HepG2 (cell line): ENCODE measurements around the gene KIRREL3. TPM values are rescaled to one million over a fixed set of nuclear protein-coding genes. Genes with fewer than 3 reads are reported as not detected.

Source experiments
- ATAC-seq: fragments of 200-7000 bp; cut with Tn5 transposase; 3 replicates; pipeline ENCODE4 v1.9.1; 2020; ENCODE audit warnings: mild to moderate bottlenecking, moderate library complexity
- BruUV-seq: library from RNA; stranded (reverse); fragments of 400-500 nt; replicated peaks from 2 replicates; lab custom pipeline; 2021; lab: Mats Ljungman, UMichigan
- CTCF ChIA-PET: fragments of 300-600 bp; formaldehyde crosslinking; extraction: SDS; loops from one replicate; lab custom pipeline; 2021; ENCODE audit warnings: low total read pairs, inconsistent platforms, low intra/inter-chr PET ratio; lab: Yijun Ruan, JAX
- POLR2A ChIA-PET: fragments of 350-600 bp; sonication (Branson Sonifier 250); formaldehyde crosslinking; loops from one replicate; lab custom pipeline; 2020; ENCODE audit warnings: antibody characterized with exemption, inconsistent platforms; lab: Yijun Ruan, JAX
- DNase-seq: peaks from one replicate; pipeline ENCODE4 v3.0.0-alpha.2; 2015; ENCODE audit warnings: low spot score
- FAIRE-seq: peaks from 3 replicates; lab custom pipeline; 2011; peaks lifted over from hg19 to GRCh38; lab: Jason Lieb, UNC
- H2AFZ ChIP-seq: one replicate; pipeline ENCODE4 v1.6.1; 2011; ENCODE audit warnings: low read length, inconsistent platforms
- H3K27ac ChIP-seq: fragments of 300-600 bp; 3 replicates; pipeline ENCODE4 v1.8.0; 2011; ENCODE audit warnings: mixed run types, mild to moderate bottlenecking, mixed read lengths, low read length, inconsistent platforms; ENCODE audit not compliant: insufficient read depth; ENCODE audit errors: extremely low read length
- H3K27me3 ChIP-seq, 2 experiments: fragments of 200-600 bp in 1 of 2; 2 replicates in 1 of 2; 3 replicates in 1 of 2; pipeline versions ENCODE4 v1.6.0 to v1.8.0; 2011; ENCODE audit warnings: low read length in 2 of 2, mild to moderate bottlenecking in 2 of 2, moderate library complexity in 2 of 2, inconsistent platforms in 1 of 2; ENCODE audit not compliant: insufficient read depth in 2 of 2, control insufficient read depth in 1 of 2
- H3K36me3 ChIP-seq, 2 experiments: fragments of 200-600 bp in 1 of 2; replicated peaks in 1 of 2; 2 replicates in 1 of 2; 3 replicates in 1 of 2; pipeline versions ENCODE4 v1.5.1 to v1.8.0; 2011; ENCODE audit warnings: low read length in 2 of 2, inconsistent platforms in 1 of 2; ENCODE audit not compliant: insufficient read depth in 2 of 2, control insufficient read depth in 1 of 2
- H3K4me1 ChIP-seq: 2 replicates; pipeline ENCODE4 v1.5.1; 2012; ENCODE audit warnings: low read length, inconsistent platforms; ENCODE audit not compliant: insufficient read depth
- H3K4me2 ChIP-seq: 2 replicates; pipeline ENCODE4 v1.6.0; 2011; ENCODE audit warnings: low read depth, low read length, inconsistent platforms
- H3K4me3 ChIP-seq, 3 experiments: fragments of 200-600 bp in 1 of 3; sonication (generic), shearing (Covaris generic) in 1 of 3; replicated peaks in 1 of 3; 2 replicates each; pipeline ENCODE4 v1.5.1; 2011 to 2016; ENCODE audit warnings: low read length in 3 of 3, inconsistent platforms in 2 of 3, low read depth in 2 of 3, mild to moderate bottlenecking in 2 of 3, control low read depth in 1 of 3, mixed read lengths in 1 of 3; ENCODE audit not compliant: insufficient read depth in 1 of 3
- H3K79me2 ChIP-seq: one replicate; pipeline ENCODE4 v1.6.1; 2011; ENCODE audit warnings: low read length, inconsistent platforms; ENCODE audit not compliant: insufficient read depth
- H3K9ac ChIP-seq: 2 replicates; pipeline ENCODE4 v1.6.0; 2011; ENCODE audit warnings: mild to moderate bottlenecking, low read depth, low read length, inconsistent platforms; ENCODE audit not compliant: insufficient read depth
- H3K9me3 ChIP-seq: 2 replicates; pipeline ENCODE4 v1.5.1; 2012; ENCODE audit warnings: mild to moderate bottlenecking, low read length
- H4K20me1 ChIP-seq: 2 replicates; pipeline ENCODE4 v1.6.0; 2011; ENCODE audit warnings: inconsistent platforms, mild to moderate bottlenecking, low read length, moderate library complexity; ENCODE audit not compliant: insufficient read depth
- AGO1 ChIP-seq: fragments of 200-400 bp; formaldehyde crosslinking; IDR thresholded peaks from 2 replicates; pipeline ENCODE4 v1.6.1; 2017; ENCODE audit warnings: mild to moderate bottlenecking, low read depth, low read length, moderate library complexity; ENCODE audit not compliant: poor library complexity, severe bottlenecking
- GATA4 ChIP-seq: sonication (generic); IDR thresholded peaks from 2 replicates; pipeline ENCODE4 v1.6.1; 2016; ENCODE audit warnings: antibody characterized with exemption, low read depth, borderline replicate concordance
- GATAD1 ChIP-seq: IDR thresholded peaks from 2 replicates; pipeline ENCODE4 v1.6.1; 2016; ENCODE audit warnings: missing genetic modification reagents, missing compliant biosample characterization
- HNRNPK ChIP-seq: fragments of 200-400 bp; formaldehyde crosslinking; IDR thresholded peaks from 2 replicates; pipeline ENCODE4 v1.6.1; 2018; ENCODE audit warnings: low read length, low read depth, moderate library complexity, mild to moderate bottlenecking; ENCODE audit not compliant: poor library complexity, severe bottlenecking
- MAX ChIP-seq: IDR thresholded peaks from 2 replicates; pipeline ENCODE4 v1.6.1; 2012; ENCODE audit warnings: inconsistent platforms
- MIER3 ChIP-seq: IDR thresholded peaks from 2 replicates; pipeline ENCODE4 v1.6.1; 2016; ENCODE audit warnings: missing compliant biosample characterization, borderline replicate concordance
- MTERF4 ChIP-seq: sonication (generic); formaldehyde crosslinking; IDR thresholded peaks from 2 replicates; pipeline ENCODE4 v1.8.0; 2023; ENCODE audit warnings: mild to moderate bottlenecking, missing genetic modification reagents
- MXD4 ChIP-seq: IDR thresholded peaks from 2 replicates; pipeline ENCODE4 v1.6.1; 2016; ENCODE audit warnings: mild to moderate bottlenecking, missing biosample characterization, missing genetic modification reagents
- NCOR1 ChIP-seq: fragments of 200-600 bp; sonication (generic); IDR thresholded peaks from 2 replicates; pipeline ENCODE4 v1.7.0; 2017; ENCODE audit warnings: antibody characterized with exemption, low read length, borderline replicate concordance
- NFYB ChIP-seq: sonication (generic); formaldehyde crosslinking; IDR thresholded peaks from 2 replicates; pipeline ENCODE4 v1.4.0; 2020; ENCODE audit warnings: missing genetic modification reagents
- POGK ChIP-seq: sonication (generic); formaldehyde crosslinking; conservative IDR thresholded peaks from 2 replicates; pipeline ENCODE4 v1.8.0; 2022; ENCODE audit warnings: mild to moderate bottlenecking, moderate library complexity, missing genetic modification reagents
- SAP130 ChIP-seq: IDR thresholded peaks from 2 replicates; pipeline ENCODE4 v1.6.1; 2016; ENCODE audit warnings: low read depth
- SMYD3 ChIP-seq: sonication (generic); formaldehyde crosslinking; IDR thresholded peaks from 2 replicates; pipeline ENCODE4 v1.8.1; 2023; ENCODE audit warnings: mild to moderate bottlenecking, missing genetic modification reagents
- TFDP2 ChIP-seq: sonication (generic); formaldehyde crosslinking; IDR thresholded peaks from 2 replicates; pipeline ENCODE4 v1.4.0; 2020; ENCODE audit warnings: missing genetic modification reagents
- ZNF260 ChIP-seq: sonication (generic); formaldehyde crosslinking; IDR thresholded peaks from 2 replicates; pipeline ENCODE4 v1.4.0; 2020; ENCODE audit warnings: missing genetic modification reagents, low read depth, mild to moderate bottlenecking, borderline replicate concordance
- ZNF687 ChIP-seq: sonication (generic); formaldehyde crosslinking; IDR thresholded peaks from 2 replicates; pipeline ENCODE4 v1.5.1; 2020; ENCODE audit warnings: mild to moderate bottlenecking, missing genetic modification reagents, moderate library complexity
- WGBS: methylation state at CpG from one replicate; pipeline ENCODE4 v1.1.6; 2017; ENCODE audit warnings: low lambda C conversion rate; 5-methylcytosine and 5-hydroxymethylcytosine counted together
- in situ Hi-C: cut with HindIII; loops from 2 replicates; pipeline ENCODE4 v1.10.0; 2017; ENCODE audit warnings: low pct_unique_long_range_greater_than_20kb; ENCODE audit not compliant: extremely low pct_ligation_motif_present
- intact Hi-C: fragments of 100-400 bp; cut with micrococcal nuclease; formaldehyde crosslinking; loops from one replicate; pipeline ENCODE4 v1.10.0; 2022; ENCODE audit not compliant: unreplicated experiment
- polyA plus RNA-seq, 8 experiments: library from polyadenylated mRNA; depleted of rRNA in 3 of 8; stranded (reverse) in 7 of 8; unstranded in 1 of 8; fragments of >200 nt; fragmentation: Illumina TruSeq in 4 of 8; extraction: Trizol in 4 of 8; gene quantifications; 2 replicates each; pipeline versions ENCODE4 v1.2.1 to v1.2.3, GENCODE V29; 2011 to 2016; ENCODE audit warnings: low read depth in 4 of 8, missing spikeins in 1 of 8, mixed read lengths in 1 of 8; ENCODE audit not compliant: insufficient read depth in 1 of 8
- total RNA-seq, 5 experiments: library from RNA; depleted of rRNA; stranded (reverse); fragments of >200 nt; fragmentation: Illumina TruSeq; extraction: Trizol; gene quantifications; 2 replicates each; pipeline ENCODE4 v1.2.3, GENCODE V29; 2016; ENCODE audit warnings: low read depth in 1 of 5

Gene KIRREL3
- total and polyA plus RNA-seq, 2 of the 13 experiments (the other 11 are each of a cell fraction or from before 2014, with no cell fraction given): not detected

- TF ChIP-seq ZNF687 (CRISPR knock-in tag) (no peak), NCOR1 (no peak), SAP130 (CRISPR knock-in tag) (no peak), AGO1 (no peak), POGK (CRISPR knock-in tag) (no peak), GATA4 (no peak)
These were observed 246.6 kb downstream of the KIRREL3 start (continued) for GRCh38 chr11:126753990-126754389.

GRCh38 chr11:126751242-126751641, 249.3 kb downstream of the KIRREL3 start:
- in situ Hi-C loops (no loop called here), intact Hi-C loops (no loop called here)
- no peaks in the 10 kb centered on the region for H4K20me1 ChIP-seq
- no peaks in the 10 kb centered on the region for H3K79me2 ChIP-seq
- no TSS peak for BruUV-seq
- H3K27me3 ChIP-seq: peaks cover 0 to 13% of the 10 kb centered on the region in 2 experiments; a peak in 2 of 5 replicates
- no peak overlapping the region for H3K4me2 ChIP-seq
- ChIA-PET POLR2A (no interaction called here), CTCF (no interaction called here)
- no peaks in the 10 kb centered on the region for H3K4me1 ChIP-seq
- H3K9me3 ChIP-seq: no peaks in the 10 kb centered on the region
- FAIRE-seq (no peak), ATAC-seq (no peak), DNase-seq (no peak)
- H3K4me3 ChIP-seq: no peak overlapping the region
- H3K9ac ChIP-seq: no peak overlapping the region
- 2% methylated on average over 4 of the region's 4 CpGs for WGBS
- H2AFZ ChIP-seq: no peak overlapping the region
- H3K36me3 ChIP-seq: no peaks in the 10 kb centered on the region
- no peak overlapping the region for H3K27ac ChIP-seq
- TF ChIP-seq GATAD1 (CRISPR knock-in tag) (no peak), MIER3 (CRISPR knock-in tag) (no peak), ZNF260 (no peak), TFDP2 (CRISPR knock-in tag) (no peak), SMYD3 (CRISPR knock-in tag) (no peak), MTERF4 (no peak), NFYB (no peak), HNRNPK (no peak), MXD4 (CRISPR knock-in tag) (no peak), MAX (no peak)
